AG09319 (cell line): Measurements from ENCODE around the gene RGS12.

Experiments used
- DNase-seq: peaks from one replicate; pipeline ENCODE4 v3.0.0-alpha.2; 2010; ENCODE audit warnings: low read depth; ENCODE audit errors: extremely low read depth
- CTCF ChIP-seq: IDR thresholded peaks from 2 replicates; pipeline ENCODE4 v1.5.1; 2011; ENCODE audit warnings: low read depth, mild to moderate bottlenecking, inconsistent platforms, low read length, moderate library complexity

RGS12 gene

GRCh38 chr4:3286335-3287175 is 6.3 kb upstream of the RGS12 start:
- TF ChIP-seq CTCF = no peak
- no peak for DNase-seq

- no peak for TF ChIP-seq CTCF
- no peak for DNase-seq
These were observed 5.4 kb upstream of the RGS12 start for GRCh38 chr4:3287271-3287971.

GRCh38 chr4:3287972-3288570 is 4.8 kb upstream of the RGS12 start:
- TF ChIP-seq CTCF = no peak
- DNase-seq = no peak

- no peak for DNase-seq
- TF ChIP-seq CTCF = no peak
These were observed 4.2 kb upstream of the RGS12 start for GRCh38 chr4:3288571-3289094.

GRCh38 chr4:3290476-3290875 is 2.3 kb upstream of the RGS12 start:
- no peak for TF ChIP-seq CTCF
- no peak for DNase-seq

- TF ChIP-seq CTCF = no peak
These were observed 1.9 kb upstream of the RGS12 start for GRCh38 chr4:3290889-3291321.

GRCh38 chr4:3291411-3291968 is 1.3 kb upstream of the RGS12 start:
- no peak for DNase-seq
- no peak for TF ChIP-seq CTCF

More at GRCh38 chr4:3290889-3291321, 1.9 kb upstream of the RGS12 start:
- DNase-seq = no peak
